Measurements from ENCODE around the gene CCIN.
"Not testable (repeated sequence)": the region's sequence is repeated elsewhere in the genome, so short reads cannot be mapped to it uniquely, and the experiment has no call there.

CCIN gene

GRCh38 chr9:36169166-36169565 lies at the start of gene CCIN:
Gene CCIN, plus strand, starts transcription at chr9:36169388. Its CDS starts 115 bp downstream, at chr9:36169503.
- Mint-ChIP-seq H3K36me3 (ENCODE audit: low read depth) (no peaks in the 10 kb centered on the region), H3K4me3 (no peak within 1 kb of the TSS), H3K4me1 (ENCODE audit: low read depth) (peaks cover 35% of the 10 kb centered on the region), H3K27me3 (peaks cover 41% of the 10 kb centered on the region), H3K27ac (no peak within 1 kb of the TSS), H3K9me3 (no peaks in the 10 kb centered on the region)
- intact Hi-C loops (cut with micrococcal nuclease) = no loop called here

- Mint-ChIP-seq H3K36me3 (ENCODE audit: low read depth) (no peaks in the 10 kb centered on the region), H3K9me3 (no peaks in the 10 kb centered on the region), H3K4me3 (no peak overlapping the region), H3K27ac (no peak overlapping the region), H3K27me3 (no peaks in the 10 kb centered on the region), H3K4me1 (ENCODE audit: low read depth) (peaks cover 27% of the 10 kb centered on the region)
- intact Hi-C loops (cut with micrococcal nuclease) = no loop called here
Measured at GRCh38 chr9:36119476-36119875, 49.7 kb upstream of the CCIN start.

DNA sequence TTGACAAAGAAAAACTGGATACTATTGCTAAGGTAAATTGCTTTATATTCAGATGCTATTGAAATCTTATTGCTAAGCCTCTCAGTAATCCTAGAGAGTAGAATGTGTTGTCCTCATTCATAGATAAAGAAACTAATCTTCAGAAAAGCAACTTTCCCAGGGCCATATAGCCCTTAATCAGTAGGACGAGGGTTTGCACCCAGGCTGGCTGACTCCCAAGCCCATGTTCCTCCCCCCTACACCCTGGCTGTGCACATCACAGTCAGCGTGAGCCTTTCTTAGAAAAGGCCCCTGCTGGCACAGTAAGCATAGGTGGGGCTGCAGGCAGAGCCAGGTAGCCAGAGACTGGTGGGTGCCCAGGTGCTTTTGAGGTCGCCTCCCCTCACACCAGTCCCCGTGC lies 48.5 kb upstream of the CCIN start:
- intact Hi-C loops (cut with micrococcal nuclease) = no loop called here
- Mint-ChIP-seq H3K27me3 (no peaks in the 10 kb centered on the region), H3K4me1 (ENCODE audit: low read depth) (peaks cover 39% of the 10 kb centered on the region), H3K9me3 (no peaks in the 10 kb centered on the region), H3K36me3 (ENCODE audit: low read depth) (no peaks in the 10 kb centered on the region), H3K4me3 (no peak overlapping the region), H3K27ac (no peak overlapping the region)

DNA sequence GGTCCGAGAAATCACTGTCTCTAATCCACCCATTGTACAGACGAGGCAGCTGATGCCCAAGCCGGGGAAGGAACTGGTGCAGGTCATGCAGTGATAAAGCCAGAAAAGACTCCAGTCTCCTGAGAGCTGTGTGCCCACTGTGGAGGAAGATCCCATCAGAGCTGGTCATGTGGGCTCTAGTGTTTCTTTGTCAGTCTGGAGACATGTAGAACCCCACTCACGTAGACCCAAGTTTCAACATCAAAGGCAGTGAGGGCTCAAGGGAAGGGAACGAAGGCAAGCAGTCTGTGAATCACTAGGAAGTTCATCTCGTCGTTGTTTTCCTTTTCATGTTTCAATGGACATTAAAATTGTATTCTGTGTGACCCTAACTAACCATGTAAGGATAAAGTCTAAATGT lies 47.2 kb upstream of the CCIN start:
- peak overlapping the region; percentile 18 for H3K27ac Mint-ChIP-seq
- intact Hi-C loops (cut with micrococcal nuclease) = no loop called here
- H3K4me3 Mint-ChIP-seq = no peak overlapping the region
- H3K9me3 Mint-ChIP-seq = no peaks in the 10 kb centered on the region
- H3K4me1 Mint-ChIP-seq (ENCODE audit: low read depth) = peaks cover 45% of the 10 kb centered on the region
- no peaks in the 10 kb centered on the region for H3K27me3 Mint-ChIP-seq
- H3K36me3 Mint-ChIP-seq (ENCODE audit: low read depth) = no peaks in the 10 kb centered on the region

DNA sequence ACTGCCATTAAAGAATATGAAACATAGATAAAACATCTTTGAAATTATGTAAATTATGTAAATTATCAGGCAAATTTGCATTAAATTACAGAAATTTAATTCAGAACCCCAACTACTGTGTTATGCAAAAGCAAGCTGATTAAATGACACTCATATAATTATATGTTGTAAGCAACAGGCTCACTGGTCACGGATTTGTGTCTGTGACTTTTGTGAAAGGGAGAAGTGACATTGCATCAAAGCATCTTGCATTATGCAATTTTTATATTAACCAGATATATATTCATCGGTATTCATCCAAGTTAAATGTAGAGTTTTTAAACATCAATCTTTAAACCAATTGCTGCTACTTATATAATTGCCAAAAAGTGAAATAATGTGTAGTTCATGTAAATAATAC lies 45.7 kb upstream of the CCIN start:
- Mint-ChIP-seq H3K9me3 (no peaks in the 10 kb centered on the region), H3K36me3 (ENCODE audit: low read depth) (no peaks in the 10 kb centered on the region), H3K27ac (no peak overlapping the region), H3K27me3 (no peaks in the 10 kb centered on the region), H3K4me3 (no peak overlapping the region), H3K4me1 (ENCODE audit: low read depth) (peaks cover 60% of the 10 kb centered on the region)
- intact Hi-C loops (cut with micrococcal nuclease) = no loop called here

- intact Hi-C loops (cut with micrococcal nuclease) = no loop called here
- Mint-ChIP-seq H3K36me3 (ENCODE audit: low read depth) (no peaks in the 10 kb centered on the region), H3K4me3 (peak overlapping the region; percentile 11), H3K27me3 (no peaks in the 10 kb centered on the region), H3K4me1 (ENCODE audit: low read depth) (peaks cover 73% of the 10 kb centered on the region), H3K27ac (peak overlapping the region; percentile 70), H3K9me3 (no peaks in the 10 kb centered on the region)
Measured at GRCh38 chr9:36125062-36125855, 43.9 kb upstream of the CCIN start.

DNA sequence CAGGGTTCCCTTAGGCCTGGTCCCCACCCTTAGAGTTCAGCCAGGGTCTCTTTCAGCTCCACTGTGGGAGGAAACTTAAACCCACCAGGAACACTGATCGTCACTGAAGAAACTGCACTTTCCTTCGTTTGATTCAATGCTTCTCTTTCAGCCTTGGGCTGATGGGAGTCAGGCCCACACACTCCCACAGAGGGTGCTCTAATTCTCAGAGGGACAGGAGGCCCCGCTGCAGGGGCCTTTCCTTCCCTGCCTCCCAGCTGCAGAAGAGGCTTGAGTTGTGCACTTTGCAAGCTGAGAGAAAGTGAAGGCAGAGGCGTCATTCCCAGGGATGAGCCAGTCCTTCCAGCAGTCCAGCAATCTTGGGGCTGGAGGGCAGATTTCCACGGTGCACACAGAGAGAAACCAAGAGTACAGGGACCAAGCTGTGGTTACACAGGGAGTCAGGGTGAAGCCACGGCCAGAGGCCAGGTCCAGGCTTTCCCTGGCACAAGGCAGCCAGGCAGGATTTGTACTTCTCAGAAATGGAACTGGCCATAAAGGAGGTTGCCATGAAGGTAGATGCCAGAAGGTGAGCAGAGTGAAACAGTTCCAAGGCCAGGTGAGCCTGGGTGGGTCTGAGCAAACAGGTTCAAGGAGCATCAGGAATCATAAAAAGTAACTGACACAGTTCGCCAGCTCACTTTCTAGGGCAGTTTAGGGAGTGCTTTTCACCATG lies 43.0 kb upstream of the CCIN start:
- Mint-ChIP-seq H3K4me1 (ENCODE audit: low read depth) (peaks cover 74% of the 10 kb centered on the region), H3K27ac (peak overlapping the region; percentile 70), H3K36me3 (ENCODE audit: low read depth) (no peaks in the 10 kb centered on the region), H3K9me3 (no peaks in the 10 kb centered on the region), H3K27me3 (no peaks in the 10 kb centered on the region), H3K4me3 (no peak overlapping the region)
- intact Hi-C loops (cut with micrococcal nuclease) = no loop called here

DNA sequence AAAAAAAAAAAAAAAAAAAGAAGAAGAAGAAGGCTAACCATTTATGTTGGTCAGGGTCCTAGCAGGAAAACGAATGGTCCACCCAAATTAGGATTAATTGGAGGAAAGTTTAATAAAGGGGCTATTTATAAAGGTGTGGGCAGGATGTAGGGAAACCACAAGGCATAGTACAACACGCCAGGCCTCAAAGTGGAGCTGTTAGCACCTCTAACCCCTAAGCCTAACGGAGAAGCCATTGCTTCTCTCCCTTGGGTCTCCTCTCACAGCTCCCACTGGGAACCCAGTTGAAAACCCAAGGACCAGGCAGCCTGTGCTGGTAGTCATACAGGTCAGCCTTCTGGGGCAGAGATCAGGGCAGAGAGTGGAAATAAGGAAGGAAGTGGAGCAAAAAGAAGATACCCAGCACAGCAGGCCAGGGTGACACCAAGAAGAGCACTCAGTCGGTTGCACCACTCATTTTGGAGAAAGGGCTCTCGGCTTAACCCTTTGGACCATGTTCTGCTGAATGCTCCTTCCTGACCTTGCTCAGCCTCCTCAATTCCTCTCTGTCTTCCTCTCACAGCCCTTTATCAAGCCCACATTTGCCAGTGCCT lies 41.4 kb upstream of the CCIN start:
- Mint-ChIP-seq H3K27ac (peak overlapping the region; percentile 72), H3K36me3 (ENCODE audit: low read depth) (no peaks in the 10 kb centered on the region), H3K9me3 (no peaks in the 10 kb centered on the region), H3K27me3 (no peaks in the 10 kb centered on the region), H3K4me1 (ENCODE audit: low read depth) (peaks cover 68% of the 10 kb centered on the region), H3K4me3 (peak overlapping the region; percentile 2)
- intact Hi-C loops (cut with micrococcal nuclease) = no loop called here

- Mint-ChIP-seq H3K4me3 (peak overlapping the region; percentile 2), H3K36me3 (ENCODE audit: low read depth) (no peaks in the 10 kb centered on the region), H3K27me3 (no peaks in the 10 kb centered on the region), H3K4me1 (ENCODE audit: low read depth) (peaks cover 63% of the 10 kb centered on the region), H3K27ac (peak overlapping the region; percentile 72), H3K9me3 (no peaks in the 10 kb centered on the region)
- intact Hi-C loops (cut with micrococcal nuclease) = no loop called here
Measured at GRCh38 chr9:36128349-36128748, 40.8 kb upstream of the CCIN start.

DNA sequence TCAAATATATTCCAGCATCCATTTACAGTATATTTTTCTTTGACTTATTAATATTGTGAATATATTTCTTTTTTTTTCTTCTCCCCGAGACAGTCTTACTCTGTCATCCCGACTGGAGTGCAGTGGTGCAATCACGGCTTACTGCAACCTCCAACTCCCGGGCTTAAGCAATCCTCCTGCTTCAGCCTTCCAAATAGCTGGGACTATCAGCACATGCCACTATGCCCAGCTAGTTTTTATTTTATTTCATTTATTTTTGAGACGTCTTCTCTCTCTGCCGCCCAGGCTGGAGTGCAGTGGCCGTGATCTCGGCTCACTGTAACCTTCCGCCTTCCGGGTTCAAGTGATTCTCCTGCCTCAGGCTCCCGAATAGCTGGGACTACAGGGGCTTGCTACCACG lies 40.0 kb upstream of the CCIN start:
- Mint-ChIP-seq H3K9me3 (no peaks in the 10 kb centered on the region), H3K27me3 (no peaks in the 10 kb centered on the region), H3K4me1 (ENCODE audit: low read depth) (peaks cover 63% of the 10 kb centered on the region), H3K36me3 (ENCODE audit: low read depth) (no peaks in the 10 kb centered on the region), H3K27ac (peak overlapping the region; percentile 75), H3K4me3 (peak overlapping the region; percentile 20)
- intact Hi-C loops (cut with micrococcal nuclease) = no loop called here

DNA sequence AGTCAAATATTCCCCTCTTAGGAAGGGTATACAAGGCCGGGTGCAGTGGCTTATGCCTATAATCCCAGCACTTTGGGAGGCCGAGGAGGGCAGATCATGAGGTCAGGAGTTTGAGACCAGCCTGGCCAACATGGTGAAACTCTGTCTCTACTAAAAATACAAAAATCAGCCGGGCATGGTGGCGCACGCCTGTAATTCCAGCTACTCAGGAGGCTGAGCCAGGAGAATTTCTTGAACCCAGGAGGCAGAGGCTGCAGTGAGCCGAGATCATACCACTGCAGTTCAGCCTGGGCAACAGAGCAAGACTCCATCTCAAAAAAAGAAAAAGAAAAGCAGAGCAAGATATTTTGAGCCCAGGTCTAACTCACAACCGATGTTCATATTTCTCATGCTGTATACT lies 37.5 kb upstream of the CCIN start:
- H3K27me3 Mint-ChIP-seq; H3K36me3 Mint-ChIP-seq (ENCODE audit: low read depth); intact Hi-C loops (cut with micrococcal nuclease); H3K4me3 Mint-ChIP-seq; H3K9me3 Mint-ChIP-seq; H3K27ac Mint-ChIP-seq: not testable (repeated sequence)
- H3K4me1 Mint-ChIP-seq (ENCODE audit: low read depth) = peaks cover 47% of the 10 kb centered on the region

DNA sequence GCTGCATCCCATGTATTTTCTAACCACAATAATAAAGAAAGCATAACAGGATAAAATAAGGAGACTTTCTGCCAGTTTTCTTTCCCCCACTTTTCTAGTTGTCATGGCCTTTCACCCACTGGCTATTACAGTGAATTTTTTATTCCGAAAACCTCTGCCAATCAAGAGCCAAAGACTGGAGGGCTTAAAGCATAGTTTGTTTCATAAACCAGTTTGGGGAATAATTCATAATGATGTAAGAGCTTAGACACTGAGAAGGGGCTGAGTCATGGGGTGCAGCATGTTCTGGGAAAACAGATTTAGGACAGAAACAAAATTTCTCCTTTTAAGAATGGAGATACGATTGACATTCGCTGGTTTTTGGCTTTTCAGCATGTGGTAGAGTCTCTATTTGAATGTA lies 37.1 kb upstream of the CCIN start:
- intact Hi-C loops (cut with micrococcal nuclease) = no loop called here
- no peak overlapping the region for H3K27ac Mint-ChIP-seq
- H3K4me1 Mint-ChIP-seq (ENCODE audit: low read depth) = peaks cover 45% of the 10 kb centered on the region
- peaks cover 3% of the 10 kb centered on the region for H3K27me3 Mint-ChIP-seq
- peaks cover 5% of the 10 kb centered on the region for H3K36me3 Mint-ChIP-seq (ENCODE audit: low read depth)
- no peaks in the 10 kb centered on the region for H3K9me3 Mint-ChIP-seq
- H3K4me3 Mint-ChIP-seq = no peak overlapping the region

GRCh38 chr9:36134761-36135505 lies 34.3 kb upstream of the CCIN start:
- H3K27me3 Mint-ChIP-seq = peaks cover 3% of the 10 kb centered on the region
- H3K9me3 Mint-ChIP-seq = no peaks in the 10 kb centered on the region
- H3K36me3 Mint-ChIP-seq (ENCODE audit: low read depth) = peaks cover 11% of the 10 kb centered on the region
- H3K27ac Mint-ChIP-seq = no peak overlapping the region
- H3K4me3 Mint-ChIP-seq = no peak overlapping the region
- H3K4me1 Mint-ChIP-seq (ENCODE audit: low read depth) = peaks cover 49% of the 10 kb centered on the region
- intact Hi-C loops (cut with micrococcal nuclease) = loop anchor here (5.0 kb wide), 1 partner anchor 33 kb away; no protein-coding TSS in a partner anchor
